LNCaP clone FGC (cell line): ENCODE data around the gene DCHS2.

Experiments
- DNase-seq: peaks from one replicate; pipeline ENCODE4 v3.0.0-alpha.2; 2011; ENCODE audit warnings: low read depth
- H3K4me3 ChIP-seq: 2 replicates; pipeline ENCODE4 v1.5.1; 2011; ENCODE audit warnings: mild to moderate bottlenecking, low read depth, low read length, control low read depth
- TF ChIP-seq, protein P1 (sequence below): IDR thresholded peaks from 2 replicates; pipeline ENCODE4 v1.5.1; 2012; ENCODE audit warnings: mild to moderate bottlenecking; ENCODE audit not compliant: control insufficient read depth, insufficient read depth; ENCODE audit errors: extremely low read depth

The DCHS2 gene

DNA sequence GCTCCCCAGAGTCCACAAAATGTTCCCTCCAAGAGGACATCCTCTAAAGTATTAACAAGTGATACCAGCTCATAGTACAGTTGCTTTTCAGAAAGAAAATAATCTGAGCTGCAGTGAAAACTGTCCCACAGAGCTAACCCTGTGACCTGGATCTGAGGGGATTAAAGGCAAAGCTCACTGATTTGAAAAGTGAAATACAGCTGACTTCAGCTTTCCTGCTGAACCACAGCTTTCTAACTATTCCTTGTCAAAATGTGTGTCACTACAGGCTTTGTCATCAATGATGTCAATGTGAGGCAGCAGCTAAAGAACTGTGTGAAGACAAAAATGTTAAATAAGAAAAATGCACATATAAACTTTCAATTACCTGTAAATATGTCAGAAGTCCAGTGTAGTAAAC is 36.9 kb downstream of the DCHS2 start:
- TF ChIP-seq, protein P1, sequence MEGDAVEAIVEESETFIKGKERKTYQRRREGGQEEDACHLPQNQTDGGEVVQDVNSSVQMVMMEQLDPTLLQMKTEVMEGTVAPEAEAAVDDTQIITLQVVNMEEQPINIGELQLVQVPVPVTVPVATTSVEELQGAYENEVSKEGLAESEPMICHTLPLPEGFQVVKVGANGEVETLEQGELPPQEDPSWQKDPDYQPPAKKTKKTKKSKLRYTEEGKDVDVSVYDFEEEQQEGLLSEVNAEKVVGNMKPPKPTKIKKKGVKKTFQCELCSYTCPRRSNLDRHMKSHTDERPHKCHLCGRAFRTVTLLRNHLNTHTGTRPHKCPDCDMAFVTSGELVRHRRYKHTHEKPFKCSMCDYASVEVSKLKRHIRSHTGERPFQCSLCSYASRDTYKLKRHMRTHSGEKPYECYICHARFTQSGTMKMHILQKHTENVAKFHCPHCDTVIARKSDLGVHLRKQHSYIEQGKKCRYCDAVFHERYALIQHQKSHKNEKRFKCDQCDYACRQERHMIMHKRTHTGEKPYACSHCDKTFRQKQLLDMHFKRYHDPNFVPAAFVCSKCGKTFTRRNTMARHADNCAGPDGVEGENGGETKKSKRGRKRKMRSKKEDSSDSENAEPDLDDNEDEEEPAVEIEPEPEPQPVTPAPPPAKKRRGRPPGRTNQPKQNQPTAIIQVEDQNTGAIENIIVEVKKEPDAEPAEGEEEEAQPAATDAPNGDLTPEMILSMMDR = no peak
- no peak for DNase-seq
- H3K4me3 ChIP-seq = no peak overlapping the region

DNA sequence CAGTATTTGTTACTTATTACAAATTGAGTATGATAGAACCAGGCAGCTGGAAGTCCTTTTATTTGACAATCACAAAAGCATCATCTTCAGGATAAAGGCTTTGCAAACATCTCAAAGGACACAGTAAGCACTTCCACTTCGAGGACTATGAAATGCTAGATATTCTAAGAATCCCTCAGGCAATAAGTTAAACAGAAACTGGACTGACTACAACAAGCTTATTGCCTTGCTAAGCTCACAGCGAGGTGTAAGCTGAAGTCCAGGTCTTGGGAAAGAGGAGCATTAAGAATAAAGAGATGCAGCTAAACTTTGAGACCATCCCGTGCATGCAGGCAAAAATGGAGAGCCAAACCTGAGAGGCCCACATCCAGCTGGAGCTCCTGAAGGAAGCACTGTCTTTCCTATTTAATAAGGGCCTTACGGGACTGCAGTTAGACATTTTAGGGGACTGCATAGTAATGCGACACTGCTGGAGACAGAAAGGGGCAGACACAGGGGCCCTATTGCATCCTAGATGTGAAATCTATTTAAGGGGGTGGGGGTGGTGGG is 38.7 kb downstream of the DCHS2 start:
- no peak overlapping the region for H3K4me3 ChIP-seq
- TF ChIP-seq, protein P1 = no peak
- DNase-seq = no peak

DNA sequence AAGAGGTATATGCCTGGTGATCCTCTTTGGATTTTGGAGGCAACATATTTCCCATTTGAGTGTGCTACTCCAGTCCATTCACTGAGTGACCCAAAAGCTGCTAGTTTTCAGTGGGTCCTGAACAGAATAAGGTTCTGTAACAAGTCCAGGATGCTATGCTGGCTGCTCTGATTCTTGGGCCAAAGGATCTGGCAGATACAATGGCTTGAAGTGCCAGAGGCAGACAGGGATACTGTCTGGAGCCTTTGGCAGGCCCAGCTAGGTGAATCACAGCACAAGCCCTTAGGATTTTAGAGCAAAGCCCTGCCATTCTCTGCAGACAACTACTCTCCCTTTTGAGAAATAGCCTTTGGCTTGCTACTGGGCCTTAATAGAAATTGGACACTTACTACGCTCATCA is 40.6 kb downstream of the DCHS2 start:
- H3K4me3 ChIP-seq = no peak overlapping the region
- TF ChIP-seq, protein P1 = no peak
- no peak for DNase-seq

DNA sequence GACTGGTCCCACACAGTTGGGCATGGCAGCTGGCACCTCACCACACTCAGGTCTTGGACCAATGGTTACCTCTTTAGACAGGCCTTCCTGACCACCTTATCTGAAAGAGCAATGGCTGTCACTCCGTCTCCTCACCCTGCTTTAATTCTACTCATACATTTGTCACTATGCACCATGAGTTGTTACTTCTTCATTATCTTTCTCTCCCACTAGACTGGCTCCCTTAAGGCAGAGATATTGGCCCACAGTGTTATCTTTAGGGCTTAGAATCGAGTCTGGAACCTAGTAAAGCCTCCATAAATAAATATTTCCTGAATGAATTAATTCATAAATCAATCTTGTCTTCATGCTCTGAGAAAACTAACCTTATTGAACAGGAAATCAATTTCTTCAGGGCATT is 46.6 kb downstream of the DCHS2 start:
- H3K4me3 ChIP-seq = no peak overlapping the region
- TF ChIP-seq, protein P1 = no peak
- no peak for DNase-seq

DNA sequence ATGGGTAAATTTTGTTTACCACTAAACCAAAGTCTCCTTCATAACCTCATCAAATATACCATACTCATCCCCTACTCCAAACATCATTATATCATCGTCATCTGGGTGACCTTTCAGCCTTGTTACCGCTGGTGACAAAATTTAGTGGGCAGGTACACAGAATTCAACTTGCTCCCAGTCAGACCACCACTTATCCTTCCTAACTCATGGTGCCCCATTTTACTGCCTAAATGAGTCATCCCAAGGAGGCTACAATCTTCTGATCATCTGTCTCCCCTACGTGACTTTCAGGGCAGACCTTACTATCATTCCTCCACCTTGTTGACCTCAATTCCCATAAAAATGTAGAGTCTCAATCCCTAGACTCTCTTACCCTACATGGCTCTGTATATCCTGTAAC is 49.6 kb downstream of the DCHS2 start:
- H3K4me3 ChIP-seq = no peak overlapping the region
- DNase-seq = no peak
- TF ChIP-seq, protein P1 = no peak

DNA sequence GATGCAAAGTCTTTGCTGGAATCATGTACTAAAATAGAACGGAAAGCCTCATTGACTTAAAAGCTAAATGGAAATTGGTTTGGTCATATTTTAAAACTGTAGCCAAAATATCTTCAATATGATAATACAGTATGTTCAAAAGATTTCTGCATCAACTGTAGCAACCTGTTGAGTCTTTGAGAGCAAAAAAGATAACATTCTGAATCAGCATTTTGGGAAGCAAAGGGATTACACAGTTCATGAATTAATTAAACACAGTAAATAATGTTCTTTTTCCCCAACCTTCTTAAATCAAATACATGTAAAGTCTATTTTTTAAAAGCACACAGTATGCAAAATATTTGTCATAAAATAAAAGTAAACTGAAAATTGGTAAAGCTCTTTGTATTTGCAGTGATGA is 50.5 kb downstream of the DCHS2 start:
- DNase-seq = no peak
- TF ChIP-seq, protein P1 = no peak
- H3K4me3 ChIP-seq = no peak overlapping the region

DNA sequence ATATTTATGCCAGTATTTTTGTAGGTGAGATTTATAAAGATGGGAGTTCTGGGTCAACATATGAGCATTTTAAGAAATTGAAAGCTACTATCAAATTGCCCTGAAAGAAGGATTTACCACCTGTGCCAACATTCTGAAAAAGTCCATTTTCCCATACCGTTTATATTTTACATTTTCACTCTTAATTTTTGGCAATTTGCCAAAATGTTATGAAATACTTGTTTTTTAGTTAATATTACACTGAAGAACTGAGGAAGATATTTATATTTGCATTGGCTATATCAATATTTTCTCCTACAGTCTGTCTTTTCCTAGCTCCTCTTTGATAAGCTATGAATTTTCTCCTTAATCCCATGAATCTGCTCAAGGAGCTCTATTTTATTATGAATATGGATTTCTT is 52.4 kb downstream of the DCHS2 start:
- H3K4me3 ChIP-seq = no peak overlapping the region
- TF ChIP-seq, protein P1 = no peak
- DNase-seq = no peak
